ENCODE results near the gene SLC12A6.

The SLC12A6 gene

DNA sequence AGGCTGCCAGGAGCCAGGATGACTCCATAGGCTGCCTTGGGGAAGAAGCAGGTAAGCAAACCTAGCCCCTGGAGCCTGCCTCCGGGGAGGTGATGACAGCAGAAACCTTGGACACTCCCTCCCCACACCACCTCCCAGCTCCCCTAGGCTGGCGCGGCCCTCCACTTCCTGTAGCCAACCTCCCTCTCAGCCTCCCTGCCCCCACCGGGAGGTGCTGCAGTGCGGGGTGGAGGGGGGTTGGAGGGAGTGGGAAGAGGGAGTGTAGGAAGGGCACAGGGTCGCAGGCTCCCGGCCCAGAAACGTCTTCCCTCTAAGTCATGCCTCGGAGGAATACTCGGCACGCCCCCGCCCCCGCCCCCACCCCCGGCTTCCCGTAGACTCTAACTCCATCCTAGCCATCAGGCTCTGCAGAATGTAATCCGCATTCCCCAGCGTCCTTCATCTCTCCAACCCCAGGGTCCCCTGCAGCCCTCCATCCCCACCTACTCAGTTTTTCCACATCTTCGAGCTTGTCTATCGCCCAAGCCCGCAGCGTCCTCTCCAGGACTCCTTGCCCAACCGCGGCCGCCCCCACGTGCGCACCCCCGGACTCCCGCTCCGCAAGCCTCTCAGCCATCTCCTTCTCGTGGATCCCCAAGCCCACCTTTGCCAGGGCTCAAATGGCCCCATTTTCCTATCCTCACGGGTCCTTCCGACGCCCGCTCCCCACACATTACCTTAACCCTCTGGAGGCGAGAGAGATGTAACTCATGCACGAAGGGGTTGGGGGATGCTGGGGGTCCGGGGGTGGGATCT lies 28.9 kb upstream of the SLC12A6 start:
- Histone ChIP-seq H3K27ac (ENCODE audit: low read depth, low read length) (peak overlapping the region; percentile 15), H3K4me2 (ENCODE audit: low read length) (peak overlapping the region; percentile 82), H2BK5ac (ENCODE audit: low read length) (peak overlapping the region; percentile 12), H3K27me3 (ENCODE audit: insufficient read depth, low read length, poor library complexity) (no peaks in the 10 kb centered on the region), H2BK15ac (replicated peaks; ENCODE audit: low read depth) (no peak overlapping the region), H3K18ac (ENCODE audit: low read length) (peak overlapping the region; percentile 70), H3K4me3 (ENCODE audit: low read length) (peak overlapping the region; percentile 74), H4K8ac (ENCODE audit: low read depth, low read length) (no peak overlapping the region), H2BK120ac (ENCODE audit: low read depth, low read length) (no peak overlapping the region), H4K5ac (ENCODE audit: low read length) (no peak overlapping the region), H3K9ac (ENCODE audit: low read length) (peak overlapping the region; percentile 88), H3K4ac (ENCODE audit: low read depth, low read length) (peak overlapping the region; percentile 74), H3K4me1 (ENCODE audit: control insufficient read depth, low read depth, low read length) (peaks cover 7% of the 10 kb centered on the region), H3K79me2 (ENCODE audit: control insufficient read depth, insufficient read depth, low read length) (peaks cover 15% of the 10 kb centered on the region), H3K36me3 (ENCODE audit: control insufficient read depth, insufficient read depth, low read length) (no peaks in the 10 kb centered on the region), H3K79me1 (ENCODE audit: low read length) (peaks cover 21% of the 10 kb centered on the region), H3K23ac (ENCODE audit: low read length) (no peak overlapping the region), H2AK5ac (ENCODE audit: low read length) (no peak overlapping the region), H3K56ac (ENCODE audit: low read length) (peak overlapping the region; percentile 84)
- DNase-seq, result peak; percentile 97
- WGBS (ENCODE audit: extremely low coverage, insufficient coverage, low lambda C conversion rate), result no CpG with 5 or more reads among the region's 37 CpGs

DNA sequence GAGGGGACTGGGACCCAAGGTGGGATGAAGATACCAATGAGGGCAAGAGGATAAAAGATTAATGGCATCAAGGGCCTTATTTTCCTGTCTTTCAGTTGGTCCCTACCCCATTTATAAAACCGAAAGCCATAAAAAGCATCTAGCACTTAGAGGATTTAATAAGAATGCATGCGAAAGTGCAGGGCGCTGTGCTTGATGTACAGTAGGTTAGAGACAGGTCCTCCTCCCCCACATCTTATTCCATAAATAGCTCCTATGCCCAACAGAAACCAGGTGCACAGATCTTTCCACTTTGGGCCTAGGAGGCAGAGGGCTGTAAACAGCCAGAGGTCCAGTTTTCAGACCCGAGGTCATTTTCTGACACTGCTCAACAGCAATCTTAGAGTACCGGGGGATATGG lies 28.3 kb upstream of the SLC12A6 start:
- no peaks in the 10 kb centered on the region for H3K36me3 ChIP-seq (ENCODE audit: control insufficient read depth, insufficient read depth, low read length)
- H3K4ac ChIP-seq (ENCODE audit: low read depth, low read length), result no peak overlapping the region
- peak overlapping the region; percentile 29 for H3K4me3 ChIP-seq (ENCODE audit: low read length)
- H3K9ac ChIP-seq (ENCODE audit: low read length), result peak overlapping the region; percentile 66
- peaks cover 7% of the 10 kb centered on the region for H3K4me1 ChIP-seq (ENCODE audit: control insufficient read depth, low read depth, low read length)
- H4K5ac ChIP-seq (ENCODE audit: low read length), result no peak overlapping the region
- no peak overlapping the region for H2BK15ac ChIP-seq (replicated peaks; ENCODE audit: low read depth)
- H3K56ac ChIP-seq (ENCODE audit: low read length), result peak overlapping the region; percentile 84
- H2AK5ac ChIP-seq (ENCODE audit: low read length), result no peak overlapping the region
- no peak for DNase-seq
- peaks cover 21% of the 10 kb centered on the region for H3K79me1 ChIP-seq (ENCODE audit: low read length)
- H3K4me2 ChIP-seq (ENCODE audit: low read length), result peak overlapping the region; percentile 82
- H2BK5ac ChIP-seq (ENCODE audit: low read length), result no peak overlapping the region
- H2BK120ac ChIP-seq (ENCODE audit: low read depth, low read length), result no peak overlapping the region
- H3K27me3 ChIP-seq (ENCODE audit: insufficient read depth, low read length, poor library complexity), result no peaks in the 10 kb centered on the region
- no CpG with 5 or more reads among the region's 5 CpGs for WGBS (ENCODE audit: extremely low coverage, insufficient coverage, low lambda C conversion rate)
- no peak overlapping the region for H3K23ac ChIP-seq (ENCODE audit: low read length)
- H3K18ac ChIP-seq (ENCODE audit: low read length), result no peak overlapping the region
- H3K79me2 ChIP-seq (ENCODE audit: control insufficient read depth, insufficient read depth, low read length), result peaks cover 15% of the 10 kb centered on the region
- H3K27ac ChIP-seq (ENCODE audit: low read depth, low read length), result peak overlapping the region; percentile 26
- H4K8ac ChIP-seq (ENCODE audit: low read depth, low read length), result no peak overlapping the region

GRCh38 chr15:34365091-34365825 lies 27.7 kb upstream of the SLC12A6 start:
- H3K18ac ChIP-seq (ENCODE audit: low read length), result no peak overlapping the region
- H2AK5ac ChIP-seq (ENCODE audit: low read length), result no peak overlapping the region
- DNase-seq, result peak; percentile 35
- peaks cover 7% of the 10 kb centered on the region for H3K4me1 ChIP-seq (ENCODE audit: control insufficient read depth, low read depth, low read length)
- H3K27me3 ChIP-seq (ENCODE audit: insufficient read depth, low read length, poor library complexity), result no peaks in the 10 kb centered on the region
- WGBS (ENCODE audit: extremely low coverage, insufficient coverage, low lambda C conversion rate), result no CpG with 5 or more reads among the region's 16 CpGs
- H3K79me2 ChIP-seq (ENCODE audit: control insufficient read depth, insufficient read depth, low read length), result peaks cover 15% of the 10 kb centered on the region
- H3K9ac ChIP-seq (ENCODE audit: low read length), result peak overlapping the region; percentile 33
- no peak overlapping the region for H2BK15ac ChIP-seq (replicated peaks; ENCODE audit: low read depth)
- H4K5ac ChIP-seq (ENCODE audit: low read length), result no peak overlapping the region
- H3K23ac ChIP-seq (ENCODE audit: low read length), result no peak overlapping the region
- H3K4me2 ChIP-seq (ENCODE audit: low read length), result peak overlapping the region; percentile 14
- H3K4ac ChIP-seq (ENCODE audit: low read depth, low read length), result no peak overlapping the region
- no peaks in the 10 kb centered on the region for H3K36me3 ChIP-seq (ENCODE audit: control insufficient read depth, insufficient read depth, low read length)
- H2BK120ac ChIP-seq (ENCODE audit: low read depth, low read length), result no peak overlapping the region
- no peak overlapping the region for H2BK5ac ChIP-seq (ENCODE audit: low read length)
- H3K4me3 ChIP-seq (ENCODE audit: low read length), result no peak overlapping the region
- H4K8ac ChIP-seq (ENCODE audit: low read depth, low read length), result no peak overlapping the region
- peaks cover 21% of the 10 kb centered on the region for H3K79me1 ChIP-seq (ENCODE audit: low read length)
- peak overlapping the region; percentile 42 for H3K56ac ChIP-seq (ENCODE audit: low read length)
- no peak overlapping the region for H3K27ac ChIP-seq (ENCODE audit: low read depth, low read length)

- H3K4me3 ChIP-seq (ENCODE audit: low read length), result no peak overlapping the region
- no peak overlapping the region for H3K27ac ChIP-seq (ENCODE audit: low read depth, low read length)
- no peak overlapping the region for H4K8ac ChIP-seq (ENCODE audit: low read depth, low read length)
- no peak overlapping the region for H2BK120ac ChIP-seq (ENCODE audit: low read depth, low read length)
- peaks cover 3% of the 10 kb centered on the region for H3K36me3 ChIP-seq (ENCODE audit: control insufficient read depth, insufficient read depth, low read length)
- no peak overlapping the region for H3K56ac ChIP-seq (ENCODE audit: low read length)
- no peak overlapping the region for H2BK5ac ChIP-seq (ENCODE audit: low read length)
- H2BK15ac ChIP-seq (replicated peaks; ENCODE audit: low read depth), result no peak overlapping the region
- H3K18ac ChIP-seq (ENCODE audit: low read length), result no peak overlapping the region
- H3K4ac ChIP-seq (ENCODE audit: low read depth, low read length), result no peak overlapping the region
- peaks cover 15% of the 10 kb centered on the region for H3K79me2 ChIP-seq (ENCODE audit: control insufficient read depth, insufficient read depth, low read length)
- no peak overlapping the region for H3K23ac ChIP-seq (ENCODE audit: low read length)
- H3K79me1 ChIP-seq (ENCODE audit: low read length), result peaks cover 21% of the 10 kb centered on the region
- no peak overlapping the region for H3K4me2 ChIP-seq (ENCODE audit: low read length)
- no CpG with 5 or more reads among the region's 8 CpGs for WGBS (ENCODE audit: extremely low coverage, insufficient coverage, low lambda C conversion rate)
- no peak for DNase-seq
- no peak overlapping the region for H4K5ac ChIP-seq (ENCODE audit: low read length)
- peaks cover 7% of the 10 kb centered on the region for H3K4me1 ChIP-seq (ENCODE audit: control insufficient read depth, low read depth, low read length)
- H3K27me3 ChIP-seq (ENCODE audit: insufficient read depth, low read length, poor library complexity), result no peaks in the 10 kb centered on the region
- H3K9ac ChIP-seq (ENCODE audit: low read length), result no peak overlapping the region
- no peak overlapping the region for H2AK5ac ChIP-seq (ENCODE audit: low read length)
These were observed 26.5 kb upstream of the SLC12A6 start for GRCh38 chr15:34364041-34364440.

DNA sequence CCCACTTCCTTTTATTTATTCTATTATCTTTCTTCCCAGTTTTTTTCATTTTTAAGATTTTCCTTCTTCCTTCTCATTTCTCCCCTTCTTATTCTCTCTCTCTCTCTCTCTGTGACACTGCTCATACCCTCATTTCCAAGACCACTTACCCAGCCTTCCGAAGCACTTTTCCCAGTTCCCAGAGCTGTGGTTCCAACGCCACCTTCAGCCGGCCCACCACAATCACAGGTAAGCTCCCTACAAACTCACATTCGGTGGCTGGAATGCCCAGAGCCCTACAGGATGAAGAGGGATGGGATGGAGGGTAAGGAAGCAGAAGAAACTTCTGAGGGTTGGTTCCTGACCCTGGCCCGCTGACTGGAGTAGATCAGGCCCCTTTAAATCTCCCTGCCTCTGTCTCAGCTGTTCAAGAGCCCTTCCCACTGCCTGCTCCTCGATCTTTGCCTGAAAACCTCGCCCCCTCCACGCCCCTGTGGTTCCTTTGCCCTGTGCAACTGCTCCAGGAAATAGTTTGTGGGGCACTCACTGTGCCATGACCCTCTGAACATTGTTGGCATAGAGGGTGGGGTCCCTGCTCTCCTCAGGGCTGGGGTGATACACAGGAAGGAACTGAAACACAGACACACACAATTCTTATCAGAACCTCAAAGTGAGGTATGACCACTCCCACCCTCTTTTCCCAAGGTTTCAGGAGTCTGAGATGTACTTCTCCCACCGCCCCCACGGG lies 24.6 kb upstream of the SLC12A6 start:
- Histone ChIP-seq H2BK120ac (ENCODE audit: low read depth, low read length) (no peak overlapping the region), H2AK5ac (ENCODE audit: low read length) (no peak overlapping the region), H3K56ac (ENCODE audit: low read length) (no peak overlapping the region), H4K5ac (ENCODE audit: low read length) (no peak overlapping the region), H4K8ac (ENCODE audit: low read depth, low read length) (no peak overlapping the region), H2BK15ac (replicated peaks; ENCODE audit: low read depth) (no peak overlapping the region), H3K79me2 (ENCODE audit: control insufficient read depth, insufficient read depth, low read length) (peaks cover 15% of the 10 kb centered on the region), H3K27ac (ENCODE audit: low read depth, low read length) (no peak overlapping the region), H3K4me3 (ENCODE audit: low read length) (no peak overlapping the region), H3K79me1 (ENCODE audit: low read length) (peaks cover 21% of the 10 kb centered on the region), H3K4me1 (ENCODE audit: control insufficient read depth, low read depth, low read length) (peaks cover 7% of the 10 kb centered on the region), H3K36me3 (ENCODE audit: control insufficient read depth, insufficient read depth, low read length) (peaks cover 3% of the 10 kb centered on the region), H3K23ac (ENCODE audit: low read length) (no peak overlapping the region), H2BK5ac (ENCODE audit: low read length) (no peak overlapping the region), H3K4me2 (ENCODE audit: low read length) (no peak overlapping the region), H3K4ac (ENCODE audit: low read depth, low read length) (no peak overlapping the region), H3K18ac (ENCODE audit: low read length) (no peak overlapping the region), H3K9ac (ENCODE audit: low read length) (no peak overlapping the region), H3K27me3 (ENCODE audit: insufficient read depth, low read length, poor library complexity) (no peaks in the 10 kb centered on the region)
- WGBS (ENCODE audit: extremely low coverage, insufficient coverage, low lambda C conversion rate), result no CpG with 5 or more reads among the region's 10 CpGs
- DNase-seq, result no peak
